Panc1 (cell line): ENCODE data around the gene CCDC107.
"Not testable (repeated sequence)": the region's sequence is repeated elsewhere in the genome, so short reads cannot be mapped to it uniquely, and the experiment has no call there.

Experiments used
- CTCF ChIP-seq: fragments of 450-650 bp; IDR thresholded peaks from 2 replicates; pipeline ENCODE4 v1.5.1; 2017; ENCODE audit warnings: mild to moderate bottlenecking
- POLR2AphosphoS5 ChIP-seq: IDR thresholded peaks from 2 replicates; pipeline ENCODE4 v1.6.1; 2012; ENCODE audit warnings: mild to moderate bottlenecking, low read depth, low read length, moderate library complexity

- TF ChIP-seq CTCF, POLR2AphosphoS5: not testable (repeated sequence)
These were observed 20.6 kb upstream of the CCDC107 start for GRCh38 chr9:35637427-35637955.
